ENCODE data around the gene POLDIP3.
A peak's percentile ranks its signal among the peaks of the same experiment; 100 is the strongest.
"Not testable (repeated sequence)": the region's sequence is repeated elsewhere in the genome, so short reads cannot be mapped to it uniquely, and the experiment has no call there.

Gene POLDIP3

DNA sequence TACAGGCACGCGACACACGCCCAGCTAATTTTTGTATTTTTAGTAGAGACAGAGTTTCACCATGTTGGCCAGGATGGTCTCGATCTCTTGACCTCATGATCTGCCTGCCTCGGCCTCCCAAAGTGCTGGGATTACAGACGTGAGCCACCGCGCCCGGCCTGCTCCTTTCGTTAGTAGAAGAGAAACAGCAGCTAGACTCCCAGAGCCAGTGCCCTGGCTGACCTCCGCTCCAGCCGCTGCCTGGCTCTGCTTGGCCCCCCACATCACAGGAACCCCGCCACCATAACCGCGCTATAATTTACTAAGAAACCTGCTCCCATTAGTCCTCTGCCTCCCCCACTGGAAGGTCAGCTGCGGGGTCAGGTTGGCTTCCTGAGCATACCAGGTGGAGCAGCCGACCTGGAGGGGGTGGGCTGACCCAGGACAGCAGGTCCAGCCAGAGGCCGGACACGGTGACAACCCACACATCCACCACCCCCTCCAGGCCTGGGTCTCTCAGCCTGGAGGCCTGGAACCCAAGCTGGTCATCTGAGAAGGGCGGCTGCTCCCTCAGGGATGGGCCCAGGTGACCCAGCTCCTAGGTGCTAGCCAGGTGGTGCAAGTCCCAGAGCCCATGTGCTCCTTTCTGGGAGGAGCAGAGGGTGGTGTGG lies 7.5 kb upstream of the POLDIP3 start:
- DNase-seq (ENCODE audit: low read depth in 1 of 2, low spot score in 1 of 2), result no peak
- in situ Hi-C loops (cut with HindIII; ENCODE audit: low pct_unique_long_range_greater_than_20kb, low sequenced_read_pairs), result no loop called here
- no peak for TF ChIP-seq JUND (IDR thresholded peaks at IDR 0.05; ENCODE audit: low read depth)

DNA sequence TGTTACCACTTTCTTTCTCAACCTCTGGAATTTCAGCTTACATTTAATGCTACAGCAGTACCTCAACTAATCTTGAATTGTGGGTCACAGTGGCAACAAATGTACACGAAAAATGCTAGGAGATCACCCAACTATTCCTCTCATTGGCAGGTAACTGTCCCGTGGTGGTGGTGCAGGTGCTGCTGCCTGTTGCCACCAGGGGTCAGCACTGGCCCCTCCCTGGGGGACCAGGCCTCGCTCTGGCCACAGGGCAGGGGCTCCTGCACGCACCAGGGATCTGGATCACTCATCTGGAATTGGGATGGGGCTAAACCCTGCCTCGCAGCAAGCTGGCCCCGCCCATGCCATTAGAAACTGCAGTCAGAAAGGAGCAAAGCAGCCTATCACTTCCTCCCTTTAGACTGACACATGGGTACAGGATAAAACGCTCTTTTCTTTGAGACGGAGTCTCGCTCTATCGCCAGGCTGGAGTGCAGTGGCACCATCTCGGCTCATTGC lies 6.9 kb upstream of the POLDIP3 start:
- in situ Hi-C loops (cut with HindIII; ENCODE audit: low pct_unique_long_range_greater_than_20kb, low sequenced_read_pairs), result no loop called here
- TF ChIP-seq JUND (IDR thresholded peaks at IDR 0.05; ENCODE audit: low read depth), result no peak
- peak; percentile 46 to 68 for DNase-seq (ENCODE audit: low read depth in 1 of 2, low spot score in 1 of 2)

DNA sequence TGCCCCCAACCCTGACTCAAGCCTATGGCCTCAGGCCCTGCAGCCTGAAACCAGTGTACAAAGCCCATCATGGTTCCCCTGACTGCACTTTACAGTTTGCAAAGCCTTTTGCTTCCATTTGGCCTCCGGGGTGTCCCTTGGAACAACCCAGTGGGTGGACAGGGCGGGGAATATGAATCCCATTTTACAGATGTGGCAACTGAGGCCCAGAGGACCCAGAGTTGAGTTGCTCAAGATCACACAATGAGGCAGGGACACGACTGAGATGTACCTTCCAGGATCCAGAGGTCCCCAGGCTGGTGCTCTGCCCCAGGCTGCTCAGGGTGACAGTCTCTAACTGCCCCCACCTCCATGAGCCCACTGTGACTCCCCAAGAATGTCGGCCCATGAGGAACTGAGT lies 5.4 kb upstream of the POLDIP3 start:
- in situ Hi-C loops (cut with HindIII; ENCODE audit: low pct_unique_long_range_greater_than_20kb, low sequenced_read_pairs), result no loop called here
- no peak for TF ChIP-seq JUND (IDR thresholded peaks at IDR 0.05; ENCODE audit: low read depth)
- DNase-seq (ENCODE audit: low read depth in 1 of 2, low spot score in 1 of 2), result no peak

DNA sequence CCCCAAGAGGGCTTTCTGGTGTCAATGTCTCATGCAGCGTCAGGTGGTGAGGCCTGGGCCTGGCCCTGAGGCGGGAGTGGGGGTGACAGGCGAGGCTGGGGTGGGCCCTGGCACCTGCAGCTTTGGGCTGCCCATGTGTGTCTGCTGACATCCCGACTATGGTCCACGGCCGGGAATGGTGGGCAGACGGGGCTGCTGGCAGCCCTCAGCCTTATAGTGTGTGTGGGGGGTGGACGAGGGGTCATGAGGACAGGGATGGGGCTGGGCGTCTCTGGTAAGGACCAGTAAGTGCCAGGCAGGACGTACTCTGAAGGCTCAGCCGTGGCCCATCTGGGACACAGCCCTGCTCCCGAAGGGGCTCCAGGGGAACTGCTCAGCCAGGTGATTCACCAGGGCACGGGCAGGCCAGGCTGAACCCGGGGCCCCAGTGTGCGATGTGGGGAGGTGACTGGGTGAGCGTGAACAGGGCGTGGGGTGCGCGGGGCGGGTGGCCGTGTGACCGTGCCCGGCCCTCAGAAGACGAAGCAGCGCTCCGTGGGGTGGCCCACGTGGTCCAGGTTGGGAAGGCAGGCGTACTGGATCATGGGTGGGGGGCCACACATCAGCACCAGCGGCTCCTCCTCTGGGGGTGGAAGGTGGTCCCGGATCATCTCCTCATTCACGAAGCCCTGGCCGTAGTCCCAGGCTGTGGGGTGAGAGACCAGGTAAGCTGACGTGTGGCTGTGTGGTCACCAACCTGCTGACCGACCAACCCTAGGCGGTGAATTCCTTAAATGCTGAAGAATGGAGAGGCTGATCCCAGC lies 4.8 kb upstream of the POLDIP3 start:
- no peak for DNase-seq (ENCODE audit: low read depth in 1 of 2, low spot score in 1 of 2)
- in situ Hi-C loops (cut with HindIII; ENCODE audit: low pct_unique_long_range_greater_than_20kb, low sequenced_read_pairs), result no loop called here
- TF ChIP-seq JUND (IDR thresholded peaks at IDR 0.05; ENCODE audit: low read depth), result no peak

DNA sequence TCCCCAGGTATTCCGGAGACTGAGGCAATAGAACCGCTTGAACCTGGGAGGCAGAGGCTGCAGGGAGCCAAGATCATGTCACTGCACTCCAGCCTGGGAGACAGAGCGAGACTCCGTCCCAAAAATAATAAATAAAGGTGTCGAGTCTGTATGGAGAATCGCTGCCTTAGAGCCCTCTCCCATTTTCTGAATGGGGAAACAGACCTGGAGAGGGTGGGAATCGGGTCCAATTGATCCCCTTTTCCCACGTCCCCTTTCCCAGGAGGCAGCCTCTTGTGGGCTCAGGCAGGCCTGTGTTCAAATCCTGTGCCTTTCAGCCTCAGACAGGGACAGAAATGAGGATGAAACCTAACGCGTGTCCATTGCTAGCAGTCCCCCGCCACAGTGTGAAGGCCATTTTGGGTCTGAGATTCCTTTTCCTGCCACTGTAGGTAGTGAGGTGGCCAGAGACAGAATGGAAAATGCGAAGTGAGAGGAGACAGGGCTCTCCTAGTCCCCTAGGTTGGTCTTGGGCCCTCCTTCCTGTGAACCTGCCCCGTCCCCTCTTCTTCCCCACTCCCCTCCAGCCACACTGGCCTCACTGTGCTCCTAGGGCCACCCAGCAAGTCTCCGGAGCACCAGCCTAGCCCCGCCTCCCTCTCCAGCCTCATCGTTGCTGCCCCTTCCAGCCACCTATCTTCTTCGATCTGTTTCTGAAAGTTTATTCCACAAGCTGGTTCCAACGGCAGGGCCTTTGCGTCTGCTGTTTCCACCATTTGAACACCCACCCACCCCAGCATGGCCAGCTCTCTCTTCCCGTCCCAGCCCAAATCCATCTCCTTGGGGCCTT lies 2.7 kb upstream of the POLDIP3 start:
- in situ Hi-C loops (cut with HindIII; ENCODE audit: low pct_unique_long_range_greater_than_20kb, low sequenced_read_pairs), result no loop called here
- no peak for TF ChIP-seq JUND (IDR thresholded peaks at IDR 0.05; ENCODE audit: low read depth)
- DNase-seq (ENCODE audit: low read depth in 1 of 2, low spot score in 1 of 2), result no peak

DNA sequence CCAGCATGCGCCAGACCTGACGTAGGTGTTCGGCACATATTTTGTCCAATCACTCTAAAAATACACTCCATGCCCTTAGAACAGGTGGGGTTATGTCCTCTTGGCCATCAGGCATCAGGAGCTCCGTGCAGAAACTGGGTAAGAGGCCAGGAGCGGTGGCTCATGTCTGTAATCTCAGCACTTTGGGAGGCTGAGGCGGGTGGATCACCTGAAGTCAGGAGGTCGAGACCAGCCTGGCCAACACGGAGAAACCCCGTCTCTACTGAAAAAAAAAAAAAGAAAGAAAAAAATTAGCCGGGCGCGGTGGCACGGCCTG lies 1.1 kb upstream of the POLDIP3 start:
- in situ Hi-C loops (cut with HindIII; ENCODE audit: low pct_unique_long_range_greater_than_20kb, low sequenced_read_pairs); DNase-seq (ENCODE audit: low read depth in 1 of 2, low spot score in 1 of 2): not testable (repeated sequence)

DNA sequence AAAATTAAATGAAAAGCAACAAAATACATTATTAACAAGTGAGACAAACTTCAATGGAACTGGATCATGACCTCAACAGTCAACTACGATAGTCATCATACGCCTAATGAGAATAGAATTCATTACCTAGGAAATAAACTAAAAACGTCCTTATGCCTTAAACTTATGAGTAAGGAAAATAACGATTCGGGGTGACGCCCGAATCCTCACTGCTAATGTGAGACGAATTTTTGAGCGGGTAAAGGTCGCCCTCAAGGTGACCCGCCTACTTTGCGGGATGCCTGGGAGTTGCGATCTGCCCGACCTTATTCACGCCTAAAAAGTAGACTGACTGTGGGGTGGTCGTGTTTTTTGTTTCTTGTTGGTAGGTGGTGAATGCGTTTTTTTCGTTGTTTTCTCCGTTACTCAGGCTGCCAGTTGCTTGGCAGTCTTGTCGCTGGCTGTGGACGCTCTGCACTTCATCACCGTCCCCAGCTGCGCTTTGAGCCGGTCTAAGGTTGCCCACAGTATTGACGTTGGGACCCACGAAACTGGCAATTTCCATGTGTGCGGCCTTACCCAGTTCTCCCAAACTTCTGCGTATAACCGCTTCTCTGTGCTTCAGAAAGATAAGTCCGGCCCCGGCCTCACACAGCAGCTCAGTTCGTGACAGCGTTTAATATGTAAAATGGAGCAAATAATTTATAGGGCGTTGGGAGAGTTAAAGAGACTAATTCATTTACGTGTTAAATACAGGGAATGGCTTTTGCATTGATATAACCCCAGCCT lies 593 bp upstream of the POLDIP3 start:
- in situ Hi-C loops (cut with HindIII; ENCODE audit: low pct_unique_long_range_greater_than_20kb, low sequenced_read_pairs), result no loop called here
- TF ChIP-seq JUND (IDR thresholded peaks at IDR 0.05; ENCODE audit: low read depth), result peak; percentile 67
- peak; percentile 45 to 97 for DNase-seq (ENCODE audit: low read depth in 1 of 2, low spot score in 1 of 2)

DNA sequence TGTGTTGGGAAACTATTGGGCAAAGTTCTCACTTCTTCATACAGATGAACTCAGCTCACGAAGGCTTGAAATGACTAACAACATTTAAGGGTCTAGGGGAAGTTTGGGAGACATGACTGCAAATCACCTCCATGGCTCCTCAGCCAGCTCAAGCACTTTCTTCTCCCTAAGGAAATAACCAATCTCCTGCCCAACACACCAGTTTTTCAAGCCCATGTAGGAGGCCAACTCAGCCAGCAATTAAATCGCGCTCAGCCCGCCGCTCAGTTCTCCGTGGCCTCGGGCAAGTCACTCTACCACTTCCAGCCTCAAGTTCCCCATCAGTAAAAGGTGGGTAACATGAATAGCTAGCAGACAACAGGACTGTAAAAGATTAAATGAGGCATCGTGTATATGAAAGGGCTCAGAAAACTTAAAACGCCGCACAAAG lies 796 bp downstream of the POLDIP3 start:
- in situ Hi-C loops (cut with HindIII; ENCODE audit: low pct_unique_long_range_greater_than_20kb, low sequenced_read_pairs), result no loop called here
- DNase-seq (ENCODE audit: low read depth in 1 of 2, low spot score in 1 of 2), result peak in 1 of 2 experiments; percentile 36
- no peak for TF ChIP-seq JUND (IDR thresholded peaks at IDR 0.05; ENCODE audit: low read depth)

DNA sequence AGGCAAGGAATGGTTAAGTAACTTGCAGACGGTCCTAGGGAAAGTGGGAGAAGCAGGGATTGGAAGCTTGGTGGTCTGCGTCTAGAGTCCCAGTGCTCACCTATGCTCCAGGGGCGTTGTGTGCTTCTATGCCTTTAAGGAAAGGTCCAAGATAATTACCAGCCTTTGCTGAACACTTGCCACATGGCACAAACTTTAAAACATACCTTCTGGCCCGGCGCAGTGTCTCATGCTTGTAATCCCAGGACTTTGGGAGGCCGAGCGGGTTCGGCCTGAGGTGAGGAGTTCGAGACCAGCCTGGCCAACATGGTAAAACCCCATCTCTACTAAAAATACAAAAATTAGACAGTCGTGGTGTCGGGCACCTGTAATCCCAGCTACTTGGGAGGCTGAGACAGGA lies 2.3 kb downstream of the POLDIP3 start:
- in situ Hi-C loops (cut with HindIII; ENCODE audit: low pct_unique_long_range_greater_than_20kb, low sequenced_read_pairs), result no loop called here
- DNase-seq (ENCODE audit: low read depth in 1 of 2, low spot score in 1 of 2), result no peak
- no peak for TF ChIP-seq JUND (IDR thresholded peaks at IDR 0.05; ENCODE audit: low read depth)

DNA sequence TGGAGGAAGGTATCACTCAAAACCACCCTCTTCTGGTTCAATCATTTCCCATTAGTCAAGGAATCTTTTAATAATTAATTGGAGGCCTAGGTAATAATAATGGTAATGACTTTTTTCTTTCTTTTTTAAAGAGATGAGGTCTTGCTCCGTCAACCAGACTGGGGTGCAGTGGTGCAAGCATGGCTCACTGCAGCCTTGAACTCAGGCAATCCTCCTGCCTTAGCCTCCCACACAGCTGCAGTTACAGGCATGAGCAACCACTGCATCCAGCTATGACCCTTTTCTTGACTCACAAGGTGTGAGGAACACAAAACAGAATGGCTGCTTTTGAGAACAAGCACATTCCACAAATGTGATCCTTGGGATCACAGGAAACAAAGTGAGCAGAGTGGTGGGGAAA lies 3.6 kb downstream of the POLDIP3 start:
- no peak for DNase-seq (ENCODE audit: low read depth in 1 of 2, low spot score in 1 of 2)
- no peak for TF ChIP-seq JUND (IDR thresholded peaks at IDR 0.05; ENCODE audit: low read depth)
- in situ Hi-C loops (cut with HindIII; ENCODE audit: low pct_unique_long_range_greater_than_20kb, low sequenced_read_pairs), result no loop called here

DNA sequence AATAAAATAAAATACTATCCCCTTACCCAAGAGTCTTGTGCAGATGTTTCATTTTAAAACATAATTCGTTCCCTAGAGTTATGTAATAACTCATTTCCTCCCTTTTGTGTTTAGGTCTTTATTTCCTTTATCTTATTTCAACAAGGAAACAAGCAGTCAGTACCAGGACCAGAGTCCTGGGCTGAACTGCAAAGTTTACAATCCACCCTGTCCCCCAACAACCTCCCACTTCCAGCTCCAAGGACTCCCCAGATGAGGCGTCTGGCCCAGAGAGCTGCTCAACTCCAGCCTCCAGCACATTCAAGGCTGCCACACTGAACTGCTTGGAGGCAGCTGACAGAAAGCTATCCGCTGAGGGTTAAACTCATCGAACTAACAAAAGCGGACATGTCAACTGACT lies 4.5 kb downstream of the POLDIP3 start:
- TF ChIP-seq JUND (IDR thresholded peaks at IDR 0.05; ENCODE audit: low read depth), result no peak
- in situ Hi-C loops (cut with HindIII; ENCODE audit: low pct_unique_long_range_greater_than_20kb, low sequenced_read_pairs), result no loop called here
- DNase-seq (ENCODE audit: low read depth in 1 of 2, low spot score in 1 of 2), result no peak

DNA sequence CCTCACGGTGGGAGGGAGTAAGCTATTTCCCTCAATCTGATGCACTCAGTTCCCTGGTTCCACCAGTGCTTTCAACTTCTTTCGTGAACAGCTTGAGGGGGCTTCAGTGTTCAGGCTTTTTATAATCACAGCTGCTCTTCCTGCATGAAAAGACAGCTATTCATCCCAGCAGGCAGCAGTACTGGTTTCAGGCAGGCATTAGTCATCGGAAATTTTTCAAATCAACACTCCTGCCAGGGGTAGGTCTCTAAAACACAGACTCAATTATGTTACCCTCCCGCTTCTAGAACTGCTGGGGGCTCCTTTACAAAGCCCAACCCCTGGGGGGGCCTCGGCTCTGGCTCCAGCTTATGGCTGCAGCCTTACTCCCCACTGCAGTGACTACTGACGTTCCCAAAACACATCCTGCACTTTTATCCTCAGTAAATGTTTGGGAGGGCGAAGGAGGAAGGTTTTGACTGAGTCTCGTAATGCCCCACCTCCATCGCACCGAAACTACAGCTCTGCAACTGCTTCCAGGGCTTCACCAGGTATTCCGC lies 5.8 kb downstream of the POLDIP3 start:
- in situ Hi-C loops (cut with HindIII; ENCODE audit: low pct_unique_long_range_greater_than_20kb, low sequenced_read_pairs), result no loop called here
- no peak for DNase-seq (ENCODE audit: low read depth in 1 of 2, low spot score in 1 of 2)
- no peak for TF ChIP-seq JUND (IDR thresholded peaks at IDR 0.05; ENCODE audit: low read depth)

Data from T47D (cell line).